Measurements from ENCODE around the gene TMEM171.

DNA sequence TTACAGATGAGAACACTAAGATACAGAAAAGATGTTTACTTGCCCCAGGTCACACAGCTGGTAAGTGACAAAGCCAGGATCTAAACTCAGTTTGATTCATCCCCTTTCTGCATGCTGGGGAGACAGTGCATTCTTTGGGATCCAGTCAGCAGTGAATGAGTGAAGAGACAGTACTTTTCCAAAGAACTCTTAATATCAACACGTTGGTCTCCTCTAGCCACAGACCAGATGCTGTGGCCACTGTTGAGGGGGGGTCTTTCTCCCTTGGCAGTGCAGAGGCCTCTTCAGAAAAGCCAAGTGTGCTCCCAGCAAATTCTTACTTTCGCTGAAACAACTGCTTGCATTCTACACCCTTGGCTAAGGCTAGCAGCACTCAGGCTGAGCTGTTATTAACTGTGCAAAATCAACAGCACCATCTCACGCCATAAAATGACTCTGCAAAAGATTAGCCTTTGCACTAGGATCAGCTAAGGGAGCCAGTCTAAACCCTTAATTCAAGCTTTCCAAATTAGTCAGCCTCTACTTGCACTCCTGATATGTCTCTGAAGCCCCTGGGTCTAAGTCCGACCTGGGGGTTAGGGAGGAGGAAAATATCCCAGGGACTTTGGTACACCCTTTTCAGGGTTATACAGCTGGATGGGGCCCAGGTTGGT lies 4.8 kb upstream of the TMEM171 start:
- TF ChIP-seq, protein P1, sequence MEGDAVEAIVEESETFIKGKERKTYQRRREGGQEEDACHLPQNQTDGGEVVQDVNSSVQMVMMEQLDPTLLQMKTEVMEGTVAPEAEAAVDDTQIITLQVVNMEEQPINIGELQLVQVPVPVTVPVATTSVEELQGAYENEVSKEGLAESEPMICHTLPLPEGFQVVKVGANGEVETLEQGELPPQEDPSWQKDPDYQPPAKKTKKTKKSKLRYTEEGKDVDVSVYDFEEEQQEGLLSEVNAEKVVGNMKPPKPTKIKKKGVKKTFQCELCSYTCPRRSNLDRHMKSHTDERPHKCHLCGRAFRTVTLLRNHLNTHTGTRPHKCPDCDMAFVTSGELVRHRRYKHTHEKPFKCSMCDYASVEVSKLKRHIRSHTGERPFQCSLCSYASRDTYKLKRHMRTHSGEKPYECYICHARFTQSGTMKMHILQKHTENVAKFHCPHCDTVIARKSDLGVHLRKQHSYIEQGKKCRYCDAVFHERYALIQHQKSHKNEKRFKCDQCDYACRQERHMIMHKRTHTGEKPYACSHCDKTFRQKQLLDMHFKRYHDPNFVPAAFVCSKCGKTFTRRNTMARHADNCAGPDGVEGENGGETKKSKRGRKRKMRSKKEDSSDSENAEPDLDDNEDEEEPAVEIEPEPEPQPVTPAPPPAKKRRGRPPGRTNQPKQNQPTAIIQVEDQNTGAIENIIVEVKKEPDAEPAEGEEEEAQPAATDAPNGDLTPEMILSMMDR (IDR thresholded peaks at IDR 0.05): no peak
- no peak for TF ChIP-seq POLR2AphosphoS5 (IDR thresholded peaks at IDR 0.05)

Data from sigmoid colon (tissue), 4 donors.